ENCODE measurements around the gene PDCD7. TPM values are rescaled to one million over a fixed set of nuclear protein-coding genes. Genes with fewer than 3 reads are reported as not detected.

PDCD7 gene
- total RNA-seq, 4 donors from 2014 or later, result 21.0 to 33.5 (median 27.0) TPM

GRCh38 chr15:65175511-65175910 is 41.9 kb upstream of the PDCD7 start:
- intact Hi-C loops (cut with DNase I; ENCODE audit: low total_unique reads), result no loop called here
- no peak overlapping the region for H3K4me3 ChIP-seq (ENCODE audit: low read depth, poor library complexity, severe bottlenecking)
- TF ChIP-seq POLR2A (IDR thresholded peaks at IDR 0.05) (no peak), CTCF (IDR thresholded peaks at IDR 0.05) (no peak)
- DNase-seq (ENCODE audit: low spot score in 2 of 2), result no peak
- 92% methylated on average over 5 of the region's 5 CpGs for WGBS, 2 donors

- TF ChIP-seq POLR2A (IDR thresholded peaks at IDR 0.05), result no peak
- TF ChIP-seq CTCF (IDR thresholded peaks at IDR 0.05), result no peak
- WGBS, 2 donors, result 78 to 91% methylated on average over 5 of the region's 5 CpGs
- no peak overlapping the region for H3K4me3 ChIP-seq (ENCODE audit: low read depth, poor library complexity, severe bottlenecking)
- intact Hi-C loops (cut with DNase I; ENCODE audit: low total_unique reads), result no loop called here
- no peak for DNase-seq (ENCODE audit: low spot score in 2 of 2)
Measured at GRCh38 chr15:65174509-65174908, 40.9 kb upstream of the PDCD7 start.

GRCh38 chr15:65172531-65172930 is 38.9 kb upstream of the PDCD7 start:
- intact Hi-C loops (cut with DNase I; ENCODE audit: low total_unique reads), result no loop called here
- DNase-seq (ENCODE audit: low spot score in 2 of 2), result no peak
- WGBS, 2 donors, result 92 to 96% methylated on average over 5 of the region's 5 CpGs
- H3K4me3 ChIP-seq (ENCODE audit: low read depth, poor library complexity, severe bottlenecking), result no peak overlapping the region
- TF ChIP-seq POLR2A (IDR thresholded peaks at IDR 0.05), result no peak
- TF ChIP-seq CTCF (IDR thresholded peaks at IDR 0.05), result no peak

GRCh38 chr15:65171428-65171827 is 37.8 kb upstream of the PDCD7 start:
- DNase-seq (ENCODE audit: low spot score in 2 of 2), result no peak
- TF ChIP-seq CTCF (IDR thresholded peaks at IDR 0.05) (no peak), POLR2A (IDR thresholded peaks at IDR 0.05) (no peak)
- 86 to 89% methylated on average over 5 of the region's 5 CpGs for WGBS, 2 donors
- H3K4me3 ChIP-seq (ENCODE audit: low read depth, poor library complexity, severe bottlenecking), result no peak overlapping the region
- intact Hi-C loops (cut with DNase I; ENCODE audit: low total_unique reads), result no loop called here

- no peak for DNase-seq (ENCODE audit: low spot score in 2 of 2)
- no peak for TF ChIP-seq POLR2A (IDR thresholded peaks at IDR 0.05)
- TF ChIP-seq CTCF (IDR thresholded peaks at IDR 0.05), result no peak
- no peak overlapping the region for H3K4me3 ChIP-seq (ENCODE audit: low read depth, poor library complexity, severe bottlenecking)
- intact Hi-C loops (cut with DNase I; ENCODE audit: low total_unique reads), result no loop called here
- WGBS, 2 donors, result 96 to 97% methylated on average over 2 of the region's 2 CpGs
Measured at GRCh38 chr15:65165875-65166274, 32.3 kb upstream of the PDCD7 start.

- H3K4me3 ChIP-seq (ENCODE audit: low read depth, poor library complexity, severe bottlenecking), result no peak overlapping the region
- no peak for TF ChIP-seq POLR2A (IDR thresholded peaks at IDR 0.05)
- no peak for TF ChIP-seq CTCF (IDR thresholded peaks at IDR 0.05)
- DNase-seq (ENCODE audit: low spot score in 2 of 2), result no peak
- intact Hi-C loops (cut with DNase I; ENCODE audit: low total_unique reads), result no loop called here
- WGBS, 2 donors, result 81 to 86% methylated on average over 1 of the region's 1 CpG
Measured at GRCh38 chr15:65164139-65164538, 30.5 kb upstream of the PDCD7 start.
